ENCODE results near the gene AGFG2. TPM values are rescaled to one million over a fixed set of nuclear protein-coding genes. Genes with fewer than 3 reads are reported as not detected.

The AGFG2 gene
- total and polyA plus RNA-seq, 2 of the 13 experiments (the other 11 are each of a cell fraction or from before 2014, with no cell fraction given): 125 to 132 TPM

DNA sequence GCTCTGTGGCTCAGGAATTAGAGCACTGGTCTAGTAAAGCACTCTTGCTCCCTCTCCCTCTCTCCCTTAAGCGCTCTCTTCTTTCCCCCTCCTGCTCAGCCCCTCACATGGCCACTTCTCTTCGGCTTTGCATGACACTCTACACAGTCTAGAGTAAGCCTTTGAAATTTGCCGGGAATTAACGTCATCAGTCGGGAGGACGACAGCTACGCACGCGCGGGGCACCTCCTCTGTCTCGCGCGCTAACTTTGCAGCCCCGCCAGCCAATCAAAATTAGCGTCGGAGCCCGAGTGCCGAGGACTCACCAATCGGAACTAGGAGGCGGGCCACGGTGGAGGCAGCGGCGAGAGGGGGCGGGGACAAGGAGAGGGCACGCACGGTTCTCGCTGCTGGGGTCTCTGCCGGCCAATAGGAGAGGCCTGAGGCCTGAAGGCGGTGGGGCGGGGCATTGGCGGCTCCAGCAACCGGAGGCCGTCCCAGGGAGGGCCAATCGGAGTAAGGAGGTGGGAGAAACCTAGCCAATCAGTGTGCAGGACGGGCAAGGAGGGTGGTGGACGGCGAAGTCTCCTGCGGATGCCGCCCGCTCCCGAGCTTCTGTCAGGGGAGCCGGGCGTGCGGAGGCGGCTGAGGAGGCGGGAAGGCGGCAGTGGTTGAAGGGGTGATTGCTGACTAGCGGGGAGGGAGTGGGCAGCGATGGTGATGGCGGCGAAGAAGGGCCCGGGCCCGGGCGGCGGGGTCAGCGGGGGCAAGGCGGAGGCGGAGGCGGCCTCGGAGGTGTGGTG, at the start of gene AGFG2 (continued):
- TF ChIP-seq ZC3H13 (CRISPR knock-in tag; IDR thresholded peaks at IDR 0.05): peak; percentile 83; the same call in 1 of the 2 replicates
- no peak for TF ChIP-seq ZXDC (CRISPR knock-in tag; IDR thresholded peaks at IDR 0.05)
- TF ChIP-seq ZNF550 (CRISPR knock-in tag; IDR thresholded peaks at IDR 0.05; ENCODE audit: borderline replicate concordance): 0 out of 2 replicates have a peak, but pooled peaks have one; percentile 81
- TF ChIP-seq IRX3 (CRISPR knock-in tag; IDR thresholded peaks at IDR 0.05; ENCODE audit: borderline replicate concordance, low read depth): peak; percentile 79; the same call in 1 of the 2 replicates
- peak; percentile 72; the same call in 1 of the 2 replicates for TF ChIP-seq HES4 (CRISPR knock-in tag; IDR thresholded peaks at IDR 0.05; ENCODE audit: borderline replicate concordance)
- TF ChIP-seq, protein P1, sequence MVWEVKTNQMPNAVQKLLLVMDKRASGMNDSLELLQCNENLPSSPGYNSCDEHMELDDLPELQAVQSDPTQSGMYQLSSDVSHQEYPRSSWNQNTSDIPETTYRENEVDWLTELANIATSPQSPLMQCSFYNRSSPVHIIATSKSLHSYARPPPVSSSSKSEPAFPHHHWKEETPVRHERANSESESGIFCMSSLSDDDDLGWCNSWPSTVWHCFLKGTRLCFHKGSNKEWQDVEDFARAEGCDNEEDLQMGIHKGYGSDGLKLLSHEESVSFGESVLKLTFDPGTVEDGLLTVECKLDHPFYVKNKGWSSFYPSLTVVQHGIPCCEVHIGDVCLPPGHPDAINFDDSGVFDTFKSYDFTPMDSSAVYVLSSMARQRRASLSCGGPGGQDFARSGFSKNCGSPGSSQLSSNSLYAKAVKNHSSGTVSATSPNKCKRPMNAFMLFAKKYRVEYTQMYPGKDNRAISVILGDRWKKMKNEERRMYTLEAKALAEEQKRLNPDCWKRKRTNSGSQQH (CRISPR knock-in tag; IDR thresholded peaks at IDR 0.05; ENCODE audit: low read depth): peak; percentile 98
- TF ChIP-seq NFYC (CRISPR knock-in tag; IDR thresholded peaks at IDR 0.05): peak; percentile 95
- peak; percentile 96 for TF ChIP-seq MNT (IDR thresholded peaks at IDR 0.05)
- peak; percentile 77 for TF ChIP-seq HDAC2 (CRISPR knock-in tag; IDR thresholded peaks at IDR 0.05)
- TF ChIP-seq KMT2B (CRISPR knock-in tag; IDR thresholded peaks at IDR 0.05): peak; percentile 56; the same call in 1 of the 2 replicates
- TF ChIP-seq ZNF780A (CRISPR knock-in tag; IDR thresholded peaks at IDR 0.05): no peak
- TF ChIP-seq, protein P2, sequence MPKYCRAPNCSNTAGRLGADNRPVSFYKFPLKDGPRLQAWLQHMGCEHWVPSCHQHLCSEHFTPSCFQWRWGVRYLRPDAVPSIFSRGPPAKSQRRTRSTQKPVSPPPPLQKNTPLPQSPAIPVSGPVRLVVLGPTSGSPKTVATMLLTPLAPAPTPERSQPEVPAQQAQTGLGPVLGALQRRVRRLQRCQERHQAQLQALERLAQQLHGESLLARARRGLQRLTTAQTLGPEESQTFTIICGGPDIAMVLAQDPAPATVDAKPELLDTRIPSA (CRISPR knock-in tag; IDR thresholded peaks at IDR 0.05; ENCODE audit: borderline replicate concordance): 0 out of 2 replicates have a peak, but pooled peaks have one; percentile 53
- TF ChIP-seq, protein P3, sequence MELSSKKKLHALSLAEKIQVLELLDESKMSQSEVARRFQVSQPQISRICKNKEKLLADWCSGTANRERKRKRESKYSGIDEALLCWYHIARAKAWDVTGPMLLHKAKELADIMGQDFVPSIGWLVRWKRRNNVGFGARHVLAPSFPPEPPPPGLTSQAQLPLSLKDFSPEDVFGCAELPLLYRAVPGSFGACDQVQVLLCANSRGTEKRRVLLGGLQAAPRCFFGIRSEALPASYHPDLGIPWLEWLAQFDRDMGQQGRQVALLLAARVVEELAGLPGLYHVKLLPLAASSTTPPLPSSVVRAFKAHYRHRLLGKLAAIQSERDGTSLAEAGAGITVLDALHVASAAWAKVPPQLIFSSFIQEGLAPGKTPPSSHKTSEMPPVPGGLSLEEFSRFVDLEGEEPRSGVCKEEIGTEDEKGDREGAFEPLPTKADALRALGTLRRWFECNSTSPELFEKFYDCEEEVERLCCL (CRISPR knock-in tag; IDR thresholded peaks at IDR 0.05; ENCODE audit: borderline replicate concordance): no peak
- TF ChIP-seq RNF219 (CRISPR knock-in tag; IDR thresholded peaks at IDR 0.05): no peak
- TF ChIP-seq ZNF446 (CRISPR knock-in tag; IDR thresholded peaks at IDR 0.05): peak; percentile 89; the same call in 1 of the 2 replicates
- peak; percentile 84 for TF ChIP-seq NRL (CRISPR knock-in tag; IDR thresholded peaks at IDR 0.05; ENCODE audit: borderline replicate concordance)
- no peak for TF ChIP-seq SATB2 (CRISPR knock-in tag; IDR thresholded peaks at IDR 0.05)
- TF ChIP-seq MTA1 (CRISPR knock-in tag; IDR thresholded peaks at IDR 0.05; ENCODE audit: borderline replicate concordance): peak; percentile 44; the same call in 1 of the 2 replicates
